ENCODE measurements around the gene NVL.
"Not testable (repeated sequence)": the region's sequence is repeated elsewhere in the genome, so short reads cannot be mapped to it uniquely, and the experiment has no call there.

The NVL gene

DNA sequence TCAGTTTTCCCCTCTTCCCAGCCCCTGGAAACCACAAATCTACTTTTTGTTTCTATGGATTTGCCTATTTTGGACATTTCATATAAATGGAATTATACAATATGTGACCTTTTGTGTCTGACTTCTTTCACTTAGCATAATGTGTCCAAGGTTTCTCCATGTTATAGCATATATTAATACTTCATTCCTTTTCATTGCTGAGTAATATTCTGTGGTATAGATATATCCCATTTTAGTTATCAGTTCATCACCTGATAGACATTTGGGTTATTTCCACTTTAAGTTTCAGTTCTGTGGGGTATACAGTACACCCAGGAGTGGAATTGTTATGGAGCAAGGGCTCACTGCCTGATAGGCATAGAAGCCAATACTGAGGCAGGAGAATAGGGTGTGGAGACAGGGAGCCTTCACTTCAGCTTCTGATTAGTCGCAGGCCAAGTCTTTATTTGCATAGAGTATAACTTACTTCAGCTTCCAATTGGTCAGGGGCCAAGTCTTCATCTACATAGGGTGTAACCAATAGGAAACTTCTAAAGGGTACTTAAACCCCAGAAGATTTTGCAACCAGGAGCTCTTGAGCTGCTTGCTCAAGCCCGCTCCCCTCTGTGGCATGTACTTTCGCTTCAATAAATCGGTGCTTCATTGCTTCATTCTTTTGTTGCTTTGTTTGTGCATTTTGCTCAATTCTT lies 8.3 kb upstream of the NVL start:
- no peak for DNase-seq (ENCODE audit: low read depth in 3 of 3, low spot score in 1 of 3)

DNA sequence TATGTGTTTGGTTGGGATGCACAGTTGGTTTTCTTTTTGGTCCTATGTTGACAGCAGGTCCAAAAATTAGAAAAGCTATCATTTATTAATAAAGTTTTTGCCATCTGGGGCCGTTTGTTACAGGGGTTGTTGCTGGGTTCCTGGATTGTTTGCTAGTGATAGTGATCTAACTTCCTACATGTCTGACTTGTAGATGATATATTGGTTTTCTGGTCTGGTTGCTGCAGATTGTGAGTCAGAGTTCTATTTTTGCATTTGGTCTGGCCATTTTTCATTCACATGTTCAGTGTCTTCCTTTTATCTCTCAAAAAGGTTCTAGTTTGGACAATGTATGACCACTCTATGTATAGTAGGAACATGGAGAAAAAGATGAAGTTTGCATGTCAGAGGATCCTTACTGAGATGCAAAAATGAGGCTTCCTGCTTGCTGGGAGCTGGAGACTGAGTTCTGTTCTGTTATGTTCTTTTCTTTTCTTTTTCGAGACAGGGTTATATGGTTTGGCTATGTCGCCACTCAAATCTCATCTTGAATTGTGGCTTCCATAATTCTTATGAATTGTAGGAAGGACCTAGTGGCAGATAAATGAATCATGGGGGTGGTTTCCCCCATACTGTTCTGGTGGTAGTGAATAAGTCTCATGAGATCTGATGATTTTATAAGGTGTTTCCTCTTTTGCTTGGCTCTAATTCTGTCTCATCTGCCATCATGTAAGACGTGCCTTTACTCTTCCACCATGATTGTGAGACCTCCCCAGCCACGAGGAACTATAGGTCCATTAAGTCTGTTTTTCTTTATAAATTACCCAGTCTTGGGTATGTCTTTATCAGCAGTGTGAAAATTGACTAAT lies 4.2 kb upstream of the NVL start:
- DNase-seq (ENCODE audit: low read depth in 3 of 3, low spot score in 1 of 3): no peak

GRCh38 chr1:224333309-224333926 lies 3.4 kb upstream of the NVL start:
- DNase-seq (ENCODE audit: low read depth in 3 of 3, low spot score in 1 of 3): no peak

- DNase-seq (ENCODE audit: low read depth in 3 of 3, low spot score in 1 of 3): no peak
Observed at GRCh38 chr1:224331824-224332223, 1.9 kb upstream of the NVL start.

DNA sequence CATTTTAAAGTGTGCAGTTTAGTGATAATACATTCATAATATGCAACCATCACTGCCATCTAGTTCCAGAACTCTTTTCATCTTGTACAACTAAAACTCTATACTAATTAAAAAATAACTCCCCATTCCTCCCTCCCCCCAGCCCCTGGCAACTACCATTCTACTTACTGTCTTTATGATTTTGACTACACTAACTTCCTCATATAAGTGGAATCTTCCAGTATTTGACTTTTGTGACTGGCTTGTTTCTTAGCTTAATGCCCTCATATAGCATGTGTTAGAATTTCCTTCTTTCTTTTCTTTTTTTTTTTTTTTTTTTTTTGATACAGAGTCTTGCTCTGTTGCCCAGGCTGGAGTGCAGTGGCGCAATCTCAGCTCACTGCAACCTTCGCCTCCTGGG lies 1.4 kb upstream of the NVL start:
- DNase-seq (ENCODE audit: low read depth in 3 of 3, low spot score in 1 of 3): no peak

- DNase-seq (ENCODE audit: low read depth in 3 of 3, low spot score in 1 of 3): no peak
Observed at GRCh38 chr1:224329484-224329841, 509 bp downstream of the NVL start.

GRCh38 chr1:224328644-224329043 lies 1.3 kb downstream of the NVL start:
- no peak for DNase-seq (ENCODE audit: low read depth in 3 of 3, low spot score in 1 of 3)

- no peak for DNase-seq (ENCODE audit: low read depth in 3 of 3, low spot score in 1 of 3)
Observed at GRCh38 chr1:224325959-224326358, 4.0 kb downstream of the NVL start.

DNA sequence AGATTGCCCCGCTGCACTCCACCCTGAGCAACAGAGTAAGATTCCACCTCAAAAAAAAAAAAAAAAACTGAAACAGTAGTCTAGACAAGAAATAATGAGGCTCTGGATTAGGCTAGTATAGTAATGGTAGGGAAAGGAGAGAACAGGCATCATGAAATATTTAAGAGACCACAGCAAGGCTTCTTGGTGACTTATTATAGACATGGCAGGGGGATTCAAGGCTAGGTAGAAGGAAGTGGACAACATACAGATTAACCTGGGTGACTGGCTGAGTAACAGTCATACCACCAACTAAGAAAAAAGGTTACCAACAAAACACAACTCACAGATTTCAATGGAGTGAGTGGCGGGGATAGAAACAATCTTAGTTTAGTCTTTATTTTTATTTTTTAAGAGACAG lies 8.3 kb downstream of the NVL start:
- no peak for DNase-seq (ENCODE audit: low read depth in 3 of 3, low spot score in 1 of 3)

DNA sequence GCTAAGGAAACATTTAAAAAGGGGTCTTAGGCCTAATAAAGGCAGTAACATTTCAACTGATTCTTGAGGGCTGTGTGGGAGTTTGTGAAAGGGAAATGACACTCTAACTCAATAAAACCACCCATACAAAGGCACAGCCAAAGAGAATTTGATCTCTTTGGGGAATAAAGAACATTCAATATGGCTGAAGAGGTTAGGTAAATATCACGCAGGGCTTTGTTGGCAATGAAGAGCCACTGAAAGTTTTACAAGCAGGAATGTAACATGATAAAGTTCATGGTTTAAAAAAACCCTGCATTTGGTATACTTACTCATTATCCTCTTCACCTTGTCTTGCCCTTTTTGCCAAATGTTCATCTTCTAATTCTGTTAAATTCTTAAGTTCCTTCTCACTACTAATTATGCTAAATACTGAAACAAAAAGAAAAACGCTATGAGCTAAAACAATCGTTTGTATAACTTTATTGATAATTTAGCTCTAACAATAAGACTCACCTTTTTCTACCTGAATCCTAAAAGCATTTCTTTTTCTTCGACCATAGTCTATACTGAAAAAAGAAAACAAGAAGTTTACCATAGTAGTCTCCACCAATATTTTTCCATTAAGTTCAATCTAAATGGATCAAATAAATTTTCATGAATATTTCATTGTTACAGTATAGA lies 12.5 kb downstream of the NVL start:
- DNase-seq (ENCODE audit: low read depth in 3 of 3, low spot score in 1 of 3): no peak

DNA sequence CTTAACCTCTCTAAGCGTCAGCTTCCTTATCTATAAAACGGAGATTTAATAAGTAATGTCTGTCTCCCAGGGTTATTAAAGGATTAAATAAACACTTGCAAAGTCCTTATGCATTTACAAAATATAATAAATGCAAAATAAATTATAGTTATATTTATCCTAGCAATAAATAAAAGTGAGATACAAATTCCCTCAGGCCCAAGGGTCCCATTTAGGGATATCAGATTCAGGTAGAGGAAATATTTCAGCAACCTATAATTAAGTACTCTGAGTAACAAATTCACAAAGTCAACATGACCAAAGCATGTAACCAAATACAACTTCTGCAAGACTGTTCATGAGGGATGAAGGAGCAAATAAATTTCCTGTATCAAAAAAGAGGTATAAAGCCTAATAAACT lies 17.9 kb downstream of the NVL start:
- DNase-seq (ENCODE audit: low read depth in 3 of 3, low spot score in 1 of 3): no peak

GRCh38 chr1:224311503-224311902 lies 18.5 kb downstream of the NVL start:
- not testable (repeated sequence) for DNase-seq (ENCODE audit: low read depth in 3 of 3, low spot score in 1 of 3)

- DNase-seq (ENCODE audit: low read depth in 3 of 3, low spot score in 1 of 3): no peak
Observed at GRCh38 chr1:224308064-224308463, 21.9 kb downstream of the NVL start.

- DNase-seq (ENCODE audit: low read depth in 3 of 3, low spot score in 1 of 3): no peak
Observed at GRCh38 chr1:224304767-224305166, 25.2 kb downstream of the NVL start.

- no peak for DNase-seq (ENCODE audit: low read depth in 3 of 3, low spot score in 1 of 3)
Observed at GRCh38 chr1:224302947-224303346, 27.0 kb downstream of the NVL start.

DNA sequence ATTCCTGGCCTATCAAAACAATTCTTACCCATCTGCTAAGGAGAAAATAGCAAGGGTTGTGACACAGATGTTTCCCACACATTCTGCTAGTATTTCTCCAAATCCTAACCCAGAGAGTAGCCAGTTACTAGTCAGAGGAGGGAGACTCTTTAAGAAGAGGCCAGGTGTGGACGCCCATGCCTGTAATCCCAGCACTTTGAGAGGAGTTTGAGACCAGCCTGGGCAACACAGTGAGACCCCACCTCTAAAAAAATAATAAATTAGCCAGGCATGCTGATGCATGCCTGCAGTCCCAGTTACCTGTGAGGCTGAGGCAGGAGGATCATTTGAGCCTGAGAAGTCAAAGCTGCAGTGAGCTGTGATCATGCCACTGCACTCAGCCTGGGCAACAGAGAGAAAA lies 28.6 kb downstream of the NVL start:
- DNase-seq (ENCODE audit: low read depth in 3 of 3, low spot score in 1 of 3): no peak

- DNase-seq (ENCODE audit: low read depth in 3 of 3, low spot score in 1 of 3): no peak
Observed at GRCh38 chr1:224300346-224300745, 29.6 kb downstream of the NVL start.

- DNase-seq (ENCODE audit: low read depth in 3 of 3, low spot score in 1 of 3): no peak
Observed at GRCh38 chr1:224298346-224299330, 31.3 kb downstream of the NVL start.

DNA sequence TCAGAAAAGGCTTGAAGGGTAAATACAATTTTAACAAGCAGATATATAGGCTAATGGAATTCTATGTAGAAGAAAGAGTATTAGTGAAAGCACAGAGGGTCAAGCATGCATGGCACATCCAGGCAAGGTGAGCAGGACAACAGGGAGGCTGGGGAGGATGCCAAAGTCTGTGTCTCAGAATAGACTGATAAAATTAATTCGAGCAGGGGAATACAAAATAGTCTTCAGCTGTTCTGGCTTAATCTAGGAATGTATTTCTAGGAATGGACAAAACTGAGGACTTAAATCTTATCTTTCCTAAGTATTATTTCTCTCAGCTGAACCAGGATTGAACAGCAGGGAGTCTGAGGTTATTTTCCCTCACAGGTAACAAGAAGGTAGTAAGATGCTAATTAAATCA lies 35.2 kb downstream of the NVL start:
- no peak for DNase-seq (ENCODE audit: low read depth in 3 of 3, low spot score in 1 of 3)

GRCh38 chr1:224292419-224292818 lies 37.6 kb downstream of the NVL start:
- DNase-seq (ENCODE audit: low read depth in 3 of 3, low spot score in 1 of 3): no peak

DNA sequence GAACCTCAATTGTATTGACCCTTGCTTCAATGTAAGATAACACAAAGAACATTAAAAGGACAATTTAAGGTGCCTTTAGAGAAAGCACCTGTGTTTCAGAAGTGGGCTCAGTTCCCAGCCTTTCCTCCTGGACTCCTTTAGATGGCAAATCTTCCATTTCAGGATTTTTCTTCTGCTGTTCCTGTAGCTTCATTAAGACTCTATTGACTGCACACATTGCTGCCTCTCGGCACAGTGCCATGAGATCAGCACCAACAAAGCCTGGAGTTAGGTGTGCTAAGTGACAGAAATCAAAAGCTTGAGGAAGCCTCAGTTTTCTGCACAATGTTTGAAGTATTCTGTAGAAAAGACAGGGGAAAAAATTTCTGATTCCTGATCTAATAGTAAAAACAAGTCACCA lies 40.6 kb downstream of the NVL start:
- DNase-seq (ENCODE audit: low read depth in 3 of 3, low spot score in 1 of 3): no peak
